Trophoblast cell (in vitro differentiated cells and primary cell): ENCODE measurements around the gene PEX14.

Experiments
- DNase-seq, 2 donors: peaks; one replicate each; pipeline ENCODE4 v3.0.0-alpha.2; 2016
- H2AFZ ChIP-seq: 2 replicates; pipeline ENCODE4 v1.6.1; 2013; ENCODE audit warnings: low read length, moderate library complexity, mild to moderate bottlenecking; ENCODE audit not compliant: insufficient read depth, poor library complexity
- H2AK5ac ChIP-seq: 2 replicates; pipeline ENCODE4 v1.6.1; 2013; ENCODE audit warnings: mild to moderate bottlenecking, low read length
- H2BK120ac ChIP-seq: 2 replicates; pipeline ENCODE4 v1.6.1; 2013; ENCODE audit warnings: low read length, mild to moderate bottlenecking, moderate library complexity; ENCODE audit not compliant: insufficient read depth, poor library complexity
- H2BK12ac ChIP-seq: 2 replicates; pipeline ENCODE4 v1.6.1; 2013; ENCODE audit warnings: mild to moderate bottlenecking, low read length, moderate library complexity
- H2BK5ac ChIP-seq: 2 replicates; pipeline ENCODE4 v1.6.1; 2013; ENCODE audit warnings: low read length, low read depth, moderate library complexity, mild to moderate bottlenecking; ENCODE audit not compliant: poor library complexity
- H3K14ac ChIP-seq: 2 replicates; pipeline ENCODE4 v1.6.1; 2013; ENCODE audit warnings: mild to moderate bottlenecking, low read length
- H3K18ac ChIP-seq: 2 replicates; pipeline ENCODE4 v1.6.1; 2013; ENCODE audit warnings: mild to moderate bottlenecking, low read length
- H3K23ac ChIP-seq: 2 replicates; pipeline ENCODE4 v1.6.1; 2013; ENCODE audit warnings: low read length
- H3K27ac ChIP-seq: 2 replicates; pipeline ENCODE4 v1.5.1; 2013; ENCODE audit warnings: low read depth, mild to moderate bottlenecking, inconsistent platforms, low read length, moderate library complexity
- H3K27me3 ChIP-seq: 2 replicates; pipeline ENCODE4 v1.6.1; 2013; ENCODE audit warnings: inconsistent platforms, mild to moderate bottlenecking, low read length, moderate library complexity; ENCODE audit not compliant: insufficient read depth
- H3K36me3 ChIP-seq, 2 experiments: 1 replicate in 1 of 2; 2 replicates in 1 of 2; pipeline ENCODE4 v1.6.1; 2013; ENCODE audit warnings: low read length in 2 of 2, mild to moderate bottlenecking in 2 of 2, moderate library complexity in 1 of 2; ENCODE audit not compliant: insufficient read depth in 2 of 2, control insufficient read depth in 1 of 2
- H3K4ac ChIP-seq: 2 replicates; pipeline ENCODE4 v1.6.1; 2013; ENCODE audit warnings: low read depth, mild to moderate bottlenecking, low read length, moderate library complexity
- H3K4me1 ChIP-seq, 2 experiments: 1 replicate in 1 of 2; 2 replicates in 1 of 2; pipeline ENCODE4 v1.6.1; 2013; ENCODE audit warnings: low read length in 2 of 2, mild to moderate bottlenecking in 2 of 2, moderate library complexity in 1 of 2; ENCODE audit not compliant: insufficient read depth in 2 of 2, control insufficient read depth in 1 of 2
- H3K4me2 ChIP-seq: 2 replicates; pipeline ENCODE4 v1.6.1; 2013; ENCODE audit warnings: inconsistent platforms, mild to moderate bottlenecking, low read length, moderate library complexity
- H3K4me3 ChIP-seq: 2 replicates; pipeline ENCODE4 v1.5.1; 2013; ENCODE audit warnings: mild to moderate bottlenecking, low read depth, low read length, inconsistent platforms
- H3K79me1 ChIP-seq: one replicate; pipeline ENCODE4 v1.6.1; 2013; ENCODE audit warnings: low read length
- H3K79me2 ChIP-seq: 2 replicates; pipeline ENCODE4 v1.6.1; 2013; ENCODE audit warnings: low read length, mild to moderate bottlenecking; ENCODE audit not compliant: control insufficient read depth, insufficient read depth, poor library complexity
- H3K9ac ChIP-seq: 2 replicates; pipeline ENCODE4 v1.6.1; 2013; ENCODE audit warnings: mild to moderate bottlenecking, low read length
- H3K9me3 ChIP-seq: 2 replicates; pipeline ENCODE4 v1.6.1; 2013; ENCODE audit warnings: low read depth, mild to moderate bottlenecking, control low read depth, inconsistent platforms, low read length; ENCODE audit not compliant: insufficient read depth
- H4K12ac ChIP-seq: 2 replicates; pipeline ENCODE4 v1.6.1; 2013; ENCODE audit warnings: low read depth, mild to moderate bottlenecking, low read length, moderate library complexity
- H4K8ac ChIP-seq: 2 replicates; pipeline ENCODE4 v1.6.1; 2013; ENCODE audit warnings: low read depth, mild to moderate bottlenecking, low read length, moderate library complexity
- H4K91ac ChIP-seq: one replicate; pipeline ENCODE4 v1.6.1; 2013; ENCODE audit warnings: low read depth, mild to moderate bottlenecking, low read length, moderate library complexity
- WGBS: extraction: QIAGEN DNeasy Blood & Tissue Kit; methylation state at CpG from one replicate; pipeline ENCODE4 v1.1.7; 2013; ENCODE audit warnings: missing lambda C conversion rate; ENCODE audit not compliant: insufficient read length, insufficient coverage; ENCODE audit errors: extremely low coverage; 5-methylcytosine and 5-hydroxymethylcytosine counted together

PEX14 gene

GRCh38 chr1:10429868-10430215 is 44.9 kb upstream of the PEX14 start:
- Histone ChIP-seq H3K4me2 (peak overlapping the region; percentile 81), H3K27ac (no peak overlapping the region), H4K12ac (no peak overlapping the region), H4K8ac (peak overlapping the region; percentile 33), H3K9ac (peak overlapping the region; percentile 70), H3K79me2 (no peaks in the 10 kb centered on the region), H3K9me3 (no peaks in the 10 kb centered on the region), H3K4me3 (peak overlapping the region; percentile 76), H3K36me3 (no peaks in the 10 kb centered on the region), H2AFZ (peak overlapping the region; percentile 12), H3K27me3 (no peaks in the 10 kb centered on the region), H4K91ac (no peak overlapping the region), H3K18ac (no peak overlapping the region), H3K14ac (no peak overlapping the region), H2BK5ac (no peak overlapping the region), H3K4me1 (peaks cover 3 to 6% of the 10 kb centered on the region in 2 experiments), H3K79me1 (peaks cover 7% of the 10 kb centered on the region), H3K23ac (no peak overlapping the region), H2AK5ac (no peak overlapping the region), H3K4ac (no peak overlapping the region), H2BK12ac (no peak overlapping the region), H2BK120ac (no peak overlapping the region)
- no CpG with 5 or more reads among the region's 16 CpGs for WGBS
- no peak for DNase-seq

GRCh38 chr1:10430216-10431069 is 44.3 kb upstream of the PEX14 start, which contains the start of gene CENPS:
CENPS (plus strand) TSS chr1:10430433; CDS start chr1:10430518, 85 bp downstream.
- no CpG with 5 or more reads among the region's 95 CpGs for WGBS

GRCh38 chr1:10431070-10431730 is 43.5 kb upstream of the PEX14 start:
- peak overlapping the region; percentile 74 for H2AFZ ChIP-seq
- WGBS = no CpG with 5 or more reads among the region's 30 CpGs
- peak overlapping the region; percentile 36 for H3K18ac ChIP-seq
- no peaks in the 10 kb centered on the region for H3K27me3 ChIP-seq
- DNase-seq = peak; percentile 82 to 90
- H3K79me1 ChIP-seq = peaks cover 7% of the 10 kb centered on the region
- H3K79me2 ChIP-seq = no peaks in the 10 kb centered on the region
- H3K4ac ChIP-seq = no peak overlapping the region
- H4K8ac ChIP-seq = peak overlapping the region; percentile 64
- peak overlapping the region; percentile 63 for H3K14ac ChIP-seq
- H3K23ac ChIP-seq = no peak overlapping the region
- peak overlapping the region; percentile 75 for H3K9ac ChIP-seq
- peaks cover 3 to 6% of the 10 kb centered on the region in 2 experiments for H3K4me1 ChIP-seq
- no peak overlapping the region for H2BK12ac ChIP-seq
- no peaks in the 10 kb centered on the region for H3K9me3 ChIP-seq
- H4K91ac ChIP-seq = peak overlapping the region; percentile 38
- no peak overlapping the region for H2BK5ac ChIP-seq
- peak overlapping the region; percentile 82 for H3K4me3 ChIP-seq
- no peaks in the 10 kb centered on the region for H3K36me3 ChIP-seq
- no peak overlapping the region for H2AK5ac ChIP-seq
- no peak overlapping the region for H3K27ac ChIP-seq
- peak overlapping the region; percentile 49 for H4K12ac ChIP-seq
- no peak overlapping the region for H2BK120ac ChIP-seq
- peak overlapping the region; percentile 81 for H3K4me2 ChIP-seq

More at GRCh38 chr1:10430216-10431069, 44.3 kb upstream of the PEX14 start, which contains the start of gene CENPS:
- H3K14ac ChIP-seq = peak within 1 kb of the TSS; percentile 69
- peak within 1 kb of the TSS; percentile 89 for H4K8ac ChIP-seq
- H2AFZ ChIP-seq = peak within 1 kb of the TSS; percentile 86
- H3K36me3 ChIP-seq = no peaks in the 10 kb centered on the region
- no peaks in the 10 kb centered on the region for H3K9me3 ChIP-seq
- H3K79me2 ChIP-seq = no peaks in the 10 kb centered on the region
- DNase-seq = peak; percentile 77 to 94
- H3K18ac ChIP-seq = peak within 1 kb of the TSS; percentile 73
- no peak within 1 kb of the TSS for H2AK5ac ChIP-seq
- peak within 1 kb of the TSS; percentile 29 for H2BK12ac ChIP-seq
- peak within 1 kb of the TSS; percentile 75 for H3K9ac ChIP-seq
- H2BK5ac ChIP-seq = peak within 1 kb of the TSS; percentile 70
- peak within 1 kb of the TSS; percentile 82 for H3K4me3 ChIP-seq
- H3K4me2 ChIP-seq = peak within 1 kb of the TSS; percentile 81
- H2BK120ac ChIP-seq = peak within 1 kb of the TSS; percentile 71
- peak within 1 kb of the TSS; percentile 63 for H4K12ac ChIP-seq
- H4K91ac ChIP-seq = peak within 1 kb of the TSS; percentile 87
- H3K27me3 ChIP-seq = no peaks in the 10 kb centered on the region
- peaks cover 3 to 6% of the 10 kb centered on the region in 2 experiments for H3K4me1 ChIP-seq
- H3K4ac ChIP-seq = peak within 1 kb of the TSS; percentile 22
- H3K27ac ChIP-seq = peak within 1 kb of the TSS; percentile 65
- H3K79me1 ChIP-seq = peaks cover 7% of the 10 kb centered on the region
- H3K23ac ChIP-seq = no peak within 1 kb of the TSS

- Histone ChIP-seq H3K79me2 (no peaks in the 10 kb centered on the region), H3K27ac (no peak overlapping the region), H2BK12ac (no peak overlapping the region), H2AK5ac (no peak overlapping the region), H3K4me2 (no peak overlapping the region), H2BK5ac (no peak overlapping the region), H2AFZ (no peak overlapping the region), H3K4me3 (no peak overlapping the region), H3K18ac (no peak overlapping the region), H4K91ac (no peak overlapping the region), H3K27me3 (no peaks in the 10 kb centered on the region), H2BK120ac (no peak overlapping the region), H4K12ac (no peak overlapping the region), H3K36me3 (no peaks in the 10 kb centered on the region), H3K79me1 (peaks cover 7% of the 10 kb centered on the region), H3K14ac (no peak overlapping the region), H3K4ac (no peak overlapping the region), H3K9me3 (no peaks in the 10 kb centered on the region), H3K4me1 (peaks cover 3 to 6% of the 10 kb centered on the region in 2 experiments), H3K9ac (no peak overlapping the region), H4K8ac (no peak overlapping the region), H3K23ac (no peak overlapping the region)
- no peak for DNase-seq
- no CpG with 5 or more reads among the region's 14 CpGs for WGBS
Measured at GRCh38 chr1:10432910-10433700, 41.6 kb upstream of the PEX14 start.
